Chondrocyte (in vitro differentiated cells): Measurements from ENCODE around the gene SLITRK1. TPM values are rescaled to one million over a fixed set of nuclear protein-coding genes. Genes with fewer than 3 reads are reported as not detected.

Experiments used
- DNase-seq: peaks from one replicate; pipeline ENCODE4 v3.0.0; 2021; ENCODE audit warnings: mixed read lengths, low spot score
- H3K27ac Mint-ChIP-seq: one replicate; pipeline ENCODE4 v1.8.0; 2021; ENCODE audit warnings: mild to moderate bottlenecking, moderate library complexity, mixed read lengths; ENCODE audit not compliant: unreplicated experiment
- H3K27me3 Mint-ChIP-seq: 2 replicates; pipeline ENCODE4 v1.8.0; 2021; ENCODE audit warnings: low read depth, mixed read lengths
- H3K36me3 Mint-ChIP-seq: 2 replicates; pipeline ENCODE4 v1.8.0; 2021; ENCODE audit warnings: low read depth, mixed read lengths
- H3K4me1 Mint-ChIP-seq: 2 replicates; pipeline ENCODE4 v1.8.0; 2021; ENCODE audit warnings: low read depth, mild to moderate bottlenecking, mixed read lengths
- H3K4me3 Mint-ChIP-seq: one replicate; pipeline ENCODE4 v1.8.0; 2021; ENCODE audit warnings: mild to moderate bottlenecking, moderate library complexity, mixed read lengths; ENCODE audit not compliant: unreplicated experiment
- H3K9me3 Mint-ChIP-seq: 2 replicates; pipeline ENCODE4 v1.8.0; 2021; ENCODE audit warnings: low read depth, mixed read lengths
- total RNA-seq: library from RNA; stranded (reverse); gene quantifications from 3 replicates; pipeline ENCODE4 v1.2.1, GENCODE V29; 2021
- TF ChIP-seq, protein P1 (sequence below): fragments of 200-600 bp; sonication (generic); IDR thresholded peaks from 2 replicates; pipeline ENCODE4 v1.5.0; 2021; ENCODE audit warnings: antibody characterized with exemption, mild to moderate bottlenecking, moderate library complexity

The SLITRK1 gene
- total RNA-seq, 1 donor from 2014 or later: 0.05 TPM

DNA sequence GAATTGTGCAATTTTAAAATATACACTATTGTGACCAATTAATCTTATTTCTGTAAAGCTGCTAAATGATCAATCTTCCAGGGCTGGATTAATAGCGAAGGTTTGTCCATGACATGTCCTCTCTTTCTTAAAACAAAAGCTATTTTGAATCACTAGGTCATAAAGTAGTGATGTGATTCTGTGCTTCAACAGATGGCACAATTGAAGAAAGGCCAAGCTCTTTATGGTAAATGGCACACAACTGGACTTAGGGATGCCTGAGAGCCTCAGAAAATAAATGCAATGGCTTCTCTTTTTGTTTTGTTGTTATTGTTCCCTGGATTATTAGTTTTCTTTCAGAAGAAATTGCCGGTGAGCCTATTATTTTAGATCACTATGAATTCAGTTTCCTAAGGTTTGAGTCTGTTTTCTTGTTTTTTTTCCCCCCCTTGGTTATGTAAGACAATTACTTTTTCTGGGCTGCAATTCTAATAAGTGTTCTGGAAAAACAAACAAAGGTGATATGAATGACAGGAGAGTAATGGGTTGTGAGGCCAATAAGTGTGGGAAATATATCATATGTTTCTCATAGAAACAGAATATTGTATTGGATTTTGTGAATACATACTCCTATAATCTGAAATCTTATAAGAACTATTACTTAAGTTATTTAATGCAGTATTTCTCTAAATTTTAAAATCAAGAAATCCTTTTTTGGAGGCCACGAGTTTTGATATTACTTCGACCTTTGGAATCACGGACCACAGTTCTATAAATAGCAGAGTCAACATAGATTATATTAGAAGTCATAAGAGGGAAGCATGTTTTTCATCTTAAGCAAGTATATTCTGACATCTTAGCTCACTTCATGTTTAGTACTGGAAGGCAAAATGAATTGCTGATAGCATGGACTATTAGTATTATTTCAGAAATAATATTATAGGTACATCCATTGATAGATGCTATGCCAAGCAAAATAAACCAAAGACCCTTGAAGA is 16.8 kb downstream of the SLITRK1 start:
- no peak overlapping the region for H3K4me3 Mint-ChIP-seq
- H3K27me3 Mint-ChIP-seq: peaks cover 2% of the 10 kb centered on the region
- no peaks in the 10 kb centered on the region for H3K36me3 Mint-ChIP-seq
- H3K4me1 Mint-ChIP-seq: no peaks in the 10 kb centered on the region
- TF ChIP-seq, protein P1, sequence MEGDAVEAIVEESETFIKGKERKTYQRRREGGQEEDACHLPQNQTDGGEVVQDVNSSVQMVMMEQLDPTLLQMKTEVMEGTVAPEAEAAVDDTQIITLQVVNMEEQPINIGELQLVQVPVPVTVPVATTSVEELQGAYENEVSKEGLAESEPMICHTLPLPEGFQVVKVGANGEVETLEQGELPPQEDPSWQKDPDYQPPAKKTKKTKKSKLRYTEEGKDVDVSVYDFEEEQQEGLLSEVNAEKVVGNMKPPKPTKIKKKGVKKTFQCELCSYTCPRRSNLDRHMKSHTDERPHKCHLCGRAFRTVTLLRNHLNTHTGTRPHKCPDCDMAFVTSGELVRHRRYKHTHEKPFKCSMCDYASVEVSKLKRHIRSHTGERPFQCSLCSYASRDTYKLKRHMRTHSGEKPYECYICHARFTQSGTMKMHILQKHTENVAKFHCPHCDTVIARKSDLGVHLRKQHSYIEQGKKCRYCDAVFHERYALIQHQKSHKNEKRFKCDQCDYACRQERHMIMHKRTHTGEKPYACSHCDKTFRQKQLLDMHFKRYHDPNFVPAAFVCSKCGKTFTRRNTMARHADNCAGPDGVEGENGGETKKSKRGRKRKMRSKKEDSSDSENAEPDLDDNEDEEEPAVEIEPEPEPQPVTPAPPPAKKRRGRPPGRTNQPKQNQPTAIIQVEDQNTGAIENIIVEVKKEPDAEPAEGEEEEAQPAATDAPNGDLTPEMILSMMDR: no peak
- H3K27ac Mint-ChIP-seq: no peak overlapping the region
- H3K9me3 Mint-ChIP-seq: no peaks in the 10 kb centered on the region
- DNase-seq: no peak

DNA sequence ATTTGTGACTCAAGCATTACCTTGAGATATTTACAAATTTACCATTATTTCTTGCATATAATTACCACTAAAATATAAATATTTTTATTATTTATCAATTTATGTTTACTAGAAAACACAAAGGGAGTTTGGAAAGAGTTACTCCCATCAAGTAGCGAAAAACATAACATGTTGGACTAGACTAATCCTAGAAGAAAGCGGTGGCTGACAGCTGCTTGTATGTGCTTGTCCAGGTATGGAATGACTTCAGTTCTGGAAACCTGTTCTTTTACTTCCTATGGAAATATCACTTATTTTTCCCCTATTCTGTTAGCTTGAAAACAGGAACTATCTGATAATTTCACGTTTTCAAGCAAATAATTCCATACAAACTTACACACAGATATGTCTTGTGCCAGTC is 28.5 kb downstream of the SLITRK1 start:
- H3K27me3 Mint-ChIP-seq: peaks cover 1% of the 10 kb centered on the region
- no peaks in the 10 kb centered on the region for H3K9me3 Mint-ChIP-seq
- no peaks in the 10 kb centered on the region for H3K36me3 Mint-ChIP-seq
- no peak overlapping the region for H3K27ac Mint-ChIP-seq
- no peak for DNase-seq
- no peak overlapping the region for H3K4me3 Mint-ChIP-seq
- TF ChIP-seq, protein P1: no peak
- H3K4me1 Mint-ChIP-seq: no peaks in the 10 kb centered on the region

DNA sequence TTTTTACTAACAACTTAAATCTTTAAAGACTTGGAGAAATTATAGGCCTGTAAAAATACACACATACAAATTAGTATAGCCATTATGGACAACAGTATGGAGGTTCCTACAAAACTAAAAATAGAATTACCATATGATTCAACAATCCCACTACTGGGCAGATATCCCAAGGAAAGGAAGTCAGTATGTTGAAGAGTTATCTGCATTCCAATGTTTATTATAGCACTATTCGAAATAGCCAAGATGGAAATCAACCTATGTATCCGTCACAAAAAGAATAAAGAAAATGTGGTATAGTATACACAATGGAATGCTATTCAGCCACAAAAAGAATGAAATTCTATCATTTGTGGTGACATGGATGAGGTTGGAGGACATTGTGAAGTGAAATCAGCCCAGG is 37.2 kb downstream of the SLITRK1 start:
- Mint-ChIP-seq H3K9me3 (peaks cover 5% of the 10 kb centered on the region), H3K36me3 (peaks cover 2% of the 10 kb centered on the region), H3K4me3 (no peak overlapping the region), H3K4me1 (no peaks in the 10 kb centered on the region), H3K27me3 (peaks cover 3% of the 10 kb centered on the region), H3K27ac (no peak overlapping the region)
- DNase-seq: no peak
- TF ChIP-seq, protein P1: no peak

DNA sequence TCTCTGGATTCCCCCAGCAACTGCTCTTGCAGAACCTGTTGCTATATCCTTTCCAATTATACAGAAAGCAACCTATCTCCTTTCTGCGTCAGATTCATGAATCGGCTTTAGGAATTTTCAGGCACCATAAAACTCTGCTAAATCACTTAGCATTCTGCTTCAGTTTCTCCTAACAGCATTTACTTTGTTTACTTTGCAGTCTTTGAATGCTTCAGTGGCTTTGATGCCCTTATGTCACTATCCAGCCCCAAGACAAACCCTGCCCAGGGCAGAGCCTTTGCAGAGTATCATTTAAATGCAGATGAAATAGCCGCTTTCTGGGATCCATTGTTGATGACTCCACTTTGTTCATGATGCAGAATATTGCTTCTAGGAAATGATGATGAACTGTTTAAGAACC is 43.1 kb downstream of the SLITRK1 start:
- no peak overlapping the region for H3K4me3 Mint-ChIP-seq
- H3K27ac Mint-ChIP-seq: no peak overlapping the region
- H3K4me1 Mint-ChIP-seq: no peaks in the 10 kb centered on the region
- H3K27me3 Mint-ChIP-seq: peaks cover 4% of the 10 kb centered on the region
- H3K36me3 Mint-ChIP-seq: no peaks in the 10 kb centered on the region
- no peak for DNase-seq
- H3K9me3 Mint-ChIP-seq: peaks cover 3% of the 10 kb centered on the region
- TF ChIP-seq, protein P1: no peak

DNA sequence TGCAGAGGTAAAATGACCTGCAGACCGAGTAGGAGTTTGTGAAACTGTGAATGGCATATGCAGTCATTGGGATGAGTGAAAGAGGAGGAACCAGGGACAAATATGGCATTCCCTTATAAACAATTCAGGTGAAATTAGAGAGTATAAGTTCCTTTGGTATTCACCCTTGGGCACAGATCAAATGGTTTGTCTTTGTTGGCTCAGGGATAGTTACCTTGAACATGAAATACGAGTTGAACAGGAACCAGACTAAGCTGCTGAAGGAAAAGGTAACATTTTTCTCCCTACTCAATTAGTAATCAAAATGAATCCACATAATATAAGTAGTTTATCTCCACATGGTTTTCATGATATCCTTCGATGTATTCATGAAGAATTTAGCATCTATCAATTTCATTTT is 50.5 kb downstream of the SLITRK1 start:
- DNase-seq: no peak
- H3K9me3 Mint-ChIP-seq: peaks cover 1% of the 10 kb centered on the region
- TF ChIP-seq, protein P1: no peak
- H3K27ac Mint-ChIP-seq: no peak overlapping the region
- H3K4me3 Mint-ChIP-seq: no peak overlapping the region
- H3K27me3 Mint-ChIP-seq: peaks cover 8% of the 10 kb centered on the region
- no peaks in the 10 kb centered on the region for H3K36me3 Mint-ChIP-seq
- H3K4me1 Mint-ChIP-seq: peaks cover 6% of the 10 kb centered on the region
